HUES48 (cell line): ENCODE measurements around the gene PTPN1.

Source experiments
- H3K27ac ChIP-seq: one replicate; pipeline ENCODE4 v1.7.0; 2013; ENCODE audit warnings: low read depth, low read length, inconsistent platforms
- H3K27me3 ChIP-seq: 2 replicates; pipeline ENCODE4 v1.6.1; 2013; ENCODE audit warnings: mild to moderate bottlenecking, low read length; ENCODE audit not compliant: control insufficient read depth, insufficient read depth
- H3K36me3 ChIP-seq: 2 replicates; pipeline ENCODE4 v1.6.1; 2013; ENCODE audit warnings: low read length; ENCODE audit not compliant: control insufficient read depth, insufficient read depth
- H3K4me1 ChIP-seq: 2 replicates; pipeline ENCODE4 v1.6.1; 2013; ENCODE audit warnings: mild to moderate bottlenecking, low read length; ENCODE audit not compliant: control insufficient read depth, insufficient read depth
- H3K4me3 ChIP-seq: 2 replicates; pipeline ENCODE4 v1.5.1; 2013; ENCODE audit warnings: mild to moderate bottlenecking, low read depth, low read length
- H3K9ac ChIP-seq: 2 replicates; pipeline ENCODE4 v1.6.1; 2013; ENCODE audit warnings: mild to moderate bottlenecking, low read depth, low read length, moderate library complexity
- H3K9me3 ChIP-seq: 2 replicates; pipeline ENCODE4 v1.6.1; 2013; ENCODE audit warnings: low read length; ENCODE audit not compliant: control insufficient read depth, insufficient read depth

Gene PTPN1

DNA sequence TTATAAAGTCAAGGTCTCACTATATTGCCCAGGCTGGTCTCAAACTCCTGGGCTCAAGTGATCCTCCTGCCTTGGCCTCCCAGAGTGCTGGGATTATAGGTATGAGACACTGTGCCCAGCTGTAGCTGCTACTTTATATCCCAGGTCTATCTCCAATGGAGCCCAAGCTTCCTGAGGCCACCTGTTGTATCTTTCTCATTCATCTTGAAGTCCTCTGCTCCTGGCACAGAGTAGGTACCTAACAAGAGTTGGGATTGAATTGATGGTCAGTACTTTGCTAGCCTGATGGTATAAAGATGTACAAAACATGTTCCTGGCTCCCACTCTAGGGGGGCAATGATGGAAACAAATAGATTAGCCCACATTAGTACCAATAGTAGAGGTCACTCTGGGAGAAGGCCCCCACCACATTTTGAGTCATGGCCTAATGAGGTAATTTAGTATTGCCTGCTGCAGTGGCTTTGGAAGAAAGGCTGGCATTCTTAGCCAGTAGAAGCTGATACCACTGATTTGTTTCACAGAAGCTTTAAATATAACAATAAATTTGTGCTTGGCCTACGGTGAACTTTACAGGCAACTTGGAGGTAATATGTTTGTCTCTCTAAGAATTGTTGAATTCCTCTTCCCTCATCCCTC, 5.4 kb downstream of the PTPN1 start:
- Histone ChIP-seq H3K9me3 (no peaks in the 10 kb centered on the region), H3K9ac (no peak overlapping the region), H3K27me3 (no peaks in the 10 kb centered on the region), H3K27ac (no peak overlapping the region), H3K4me1 (peaks cover 13% of the 10 kb centered on the region; the same call in 1 of the 2 replicates), H3K4me3 (no peak overlapping the region), H3K36me3 (no peaks in the 10 kb centered on the region)

DNA sequence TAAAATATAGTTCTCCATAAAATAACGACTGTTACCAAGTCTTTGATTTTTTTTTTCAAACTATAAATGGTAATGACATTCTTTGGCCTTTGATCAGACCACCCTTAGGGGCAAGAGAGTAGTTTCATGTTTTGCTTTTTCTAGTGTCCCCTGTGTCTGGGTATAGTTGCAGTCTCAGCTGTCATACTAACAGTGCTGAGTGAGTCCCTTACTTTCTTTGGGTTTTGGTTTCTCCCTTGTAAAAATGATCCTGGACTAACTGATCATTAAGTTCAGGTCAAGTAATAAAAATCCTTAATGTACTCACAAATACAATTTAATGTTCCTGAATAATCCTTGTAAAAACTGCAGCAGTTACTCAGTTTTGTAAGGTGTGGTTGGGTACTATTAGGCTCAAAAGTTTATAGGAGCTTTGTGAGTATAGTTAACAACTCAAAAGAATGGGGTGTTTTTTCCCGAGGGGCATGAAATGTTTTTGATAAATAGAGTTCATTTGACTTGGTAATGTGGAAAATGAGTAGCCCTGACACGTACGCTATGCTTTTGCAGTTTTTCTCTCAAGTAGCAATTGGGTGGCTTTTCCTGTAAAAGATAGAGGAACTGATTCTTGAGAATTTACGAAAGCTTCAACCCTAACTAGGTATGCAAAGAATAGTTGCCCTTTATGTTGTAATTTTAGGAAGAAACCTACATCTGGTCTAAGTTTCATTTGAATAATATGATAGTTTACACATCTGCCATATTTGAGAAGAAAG, 6.2 kb downstream of the PTPN1 start:
- Histone ChIP-seq H3K9ac (no peak overlapping the region), H3K4me3 (no peak overlapping the region), H3K4me1 (peaks cover 10% of the 10 kb centered on the region; the same call in 1 of the 2 replicates), H3K27me3 (no peaks in the 10 kb centered on the region), H3K27ac (no peak overlapping the region), H3K9me3 (no peaks in the 10 kb centered on the region), H3K36me3 (no peaks in the 10 kb centered on the region)

DNA sequence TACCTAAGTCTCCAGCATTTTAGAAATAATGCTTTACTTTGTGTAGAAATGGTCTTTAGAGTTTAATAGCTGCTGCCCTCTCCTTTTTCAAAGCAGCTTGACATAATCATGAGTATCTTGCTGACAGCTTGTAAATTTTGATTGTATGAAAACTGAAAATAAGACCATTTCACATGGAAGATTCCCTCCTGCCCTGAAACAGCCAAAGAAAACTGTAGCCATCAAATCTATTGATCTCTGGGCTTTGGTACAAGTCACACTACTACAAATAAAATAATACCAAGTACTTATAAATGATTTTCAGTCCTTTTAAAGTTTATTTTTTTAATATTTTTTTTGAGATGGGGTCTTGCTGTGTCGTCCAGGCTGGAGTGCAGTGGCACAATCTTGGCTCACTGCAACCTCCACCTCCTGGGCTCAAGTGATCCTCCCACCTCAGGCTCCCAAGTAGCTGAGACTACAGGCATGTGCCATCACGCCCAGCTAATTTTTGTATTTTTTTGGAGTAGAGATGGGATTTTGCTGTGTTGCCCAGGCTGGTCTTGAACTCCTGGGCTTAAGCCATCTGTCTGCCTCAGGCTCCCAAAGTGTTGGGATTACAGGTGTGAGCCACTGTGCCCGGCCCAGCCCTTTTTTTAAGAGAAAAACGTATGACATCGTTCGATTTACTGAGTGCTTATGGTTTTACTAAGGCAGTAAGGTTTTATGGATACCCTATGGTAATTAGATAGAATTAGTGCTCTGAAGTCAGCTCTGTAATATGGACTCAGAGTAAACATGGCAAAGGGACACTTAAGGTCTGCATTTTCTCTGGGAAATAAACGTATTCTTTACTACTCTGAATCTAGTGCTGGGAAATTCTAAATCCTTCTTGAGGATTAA, 7.0 kb downstream of the PTPN1 start:
- Histone ChIP-seq H3K27me3 (no peaks in the 10 kb centered on the region), H3K9me3 (no peaks in the 10 kb centered on the region), H3K36me3 (no peaks in the 10 kb centered on the region), H3K4me3 (no peak overlapping the region), H3K4me1 (peaks cover 2% of the 10 kb centered on the region; the same call in 1 of the 2 replicates), H3K27ac (no peak overlapping the region), H3K9ac (no peak overlapping the region)

DNA sequence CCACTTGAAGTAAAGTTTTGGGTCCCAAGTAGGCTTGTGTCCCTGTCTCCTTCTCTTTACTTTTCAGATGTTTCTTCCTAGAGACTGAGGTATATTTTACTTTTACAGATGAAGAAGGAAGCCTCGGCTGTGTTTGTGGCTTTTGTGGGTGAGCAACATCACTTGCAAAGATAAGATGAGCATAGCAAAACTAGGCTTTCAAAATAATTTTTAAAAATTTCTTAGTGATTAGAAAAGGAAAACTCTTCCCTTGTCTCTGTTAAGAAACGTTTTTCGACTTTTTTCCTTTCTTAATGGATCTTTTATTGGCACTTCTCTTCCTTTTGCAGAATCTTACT, 7.6 kb downstream of the PTPN1 start:
- Histone ChIP-seq H3K36me3 (no peaks in the 10 kb centered on the region), H3K9me3 (no peaks in the 10 kb centered on the region), H3K9ac (no peak overlapping the region), H3K27me3 (no peaks in the 10 kb centered on the region), H3K27ac (no peak overlapping the region), H3K4me3 (no peak overlapping the region), H3K4me1 (no peaks in the 10 kb centered on the region)

DNA sequence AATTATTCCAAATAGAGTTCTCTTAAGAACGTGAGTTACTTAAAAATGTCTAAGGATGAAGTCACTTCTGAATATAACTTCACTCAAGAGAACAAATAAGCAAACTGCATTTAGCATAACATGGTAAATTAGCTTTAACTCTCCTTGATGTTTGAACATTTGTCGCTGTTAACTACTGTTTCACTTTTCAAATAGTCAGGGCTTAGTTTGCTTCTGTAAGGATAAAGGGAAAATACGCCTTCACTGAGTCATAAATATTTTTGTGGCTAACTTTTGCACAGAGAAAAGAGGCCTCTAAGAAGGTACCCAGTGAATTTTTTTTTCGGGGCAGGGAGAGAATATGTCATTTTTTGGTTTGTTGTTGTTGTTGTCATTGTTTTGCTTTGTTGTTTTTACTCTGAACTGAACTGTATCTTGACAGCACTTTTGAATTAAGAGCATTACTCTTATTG, 8.1 kb downstream of the PTPN1 start:
- H3K27ac ChIP-seq: no peak overlapping the region
- no peak overlapping the region for H3K4me3 ChIP-seq
- no peaks in the 10 kb centered on the region for H3K4me1 ChIP-seq
- no peaks in the 10 kb centered on the region for H3K36me3 ChIP-seq
- no peaks in the 10 kb centered on the region for H3K27me3 ChIP-seq
- no peak overlapping the region for H3K9ac ChIP-seq
- no peaks in the 10 kb centered on the region for H3K9me3 ChIP-seq

DNA sequence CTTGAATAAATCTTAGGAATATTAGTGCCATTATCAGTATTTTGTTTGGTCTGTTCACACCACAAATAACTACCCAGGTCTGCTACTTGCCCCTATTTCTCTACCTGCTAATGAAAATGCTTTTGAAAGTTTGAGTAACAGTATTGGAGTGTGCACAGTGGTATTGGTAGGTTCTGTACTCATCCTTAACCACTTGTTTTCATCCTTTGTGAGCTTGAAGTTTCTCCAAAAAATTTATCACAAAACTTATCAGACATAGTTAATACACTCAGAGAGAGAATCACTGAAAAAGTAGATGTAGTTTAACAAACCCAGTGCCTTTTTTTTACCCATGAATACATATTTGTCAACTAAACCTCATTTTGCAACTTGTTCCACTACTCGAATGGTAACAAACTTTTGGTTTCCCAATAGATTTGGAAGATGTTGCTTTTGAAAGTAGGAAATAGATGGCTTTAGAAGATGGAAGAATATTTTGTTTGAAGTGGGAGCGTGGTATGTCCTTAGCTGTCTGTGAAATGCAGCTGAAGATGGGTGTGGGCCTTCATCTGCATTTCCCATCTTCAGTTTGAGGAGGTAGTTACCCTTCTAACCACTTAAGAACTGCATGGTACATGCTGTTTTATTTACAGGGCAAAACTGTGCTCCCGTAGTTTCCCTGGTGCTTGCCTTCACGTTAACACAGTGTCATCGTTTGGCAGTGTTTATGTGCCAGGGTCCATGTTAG, 9.0 kb downstream of the PTPN1 start:
- no peaks in the 10 kb centered on the region for H3K27me3 ChIP-seq
- no peak overlapping the region for H3K9ac ChIP-seq
- H3K4me3 ChIP-seq: no peak overlapping the region
- H3K27ac ChIP-seq: no peak overlapping the region
- no peaks in the 10 kb centered on the region for H3K9me3 ChIP-seq
- no peaks in the 10 kb centered on the region for H3K4me1 ChIP-seq
- H3K36me3 ChIP-seq: no peaks in the 10 kb centered on the region

DNA sequence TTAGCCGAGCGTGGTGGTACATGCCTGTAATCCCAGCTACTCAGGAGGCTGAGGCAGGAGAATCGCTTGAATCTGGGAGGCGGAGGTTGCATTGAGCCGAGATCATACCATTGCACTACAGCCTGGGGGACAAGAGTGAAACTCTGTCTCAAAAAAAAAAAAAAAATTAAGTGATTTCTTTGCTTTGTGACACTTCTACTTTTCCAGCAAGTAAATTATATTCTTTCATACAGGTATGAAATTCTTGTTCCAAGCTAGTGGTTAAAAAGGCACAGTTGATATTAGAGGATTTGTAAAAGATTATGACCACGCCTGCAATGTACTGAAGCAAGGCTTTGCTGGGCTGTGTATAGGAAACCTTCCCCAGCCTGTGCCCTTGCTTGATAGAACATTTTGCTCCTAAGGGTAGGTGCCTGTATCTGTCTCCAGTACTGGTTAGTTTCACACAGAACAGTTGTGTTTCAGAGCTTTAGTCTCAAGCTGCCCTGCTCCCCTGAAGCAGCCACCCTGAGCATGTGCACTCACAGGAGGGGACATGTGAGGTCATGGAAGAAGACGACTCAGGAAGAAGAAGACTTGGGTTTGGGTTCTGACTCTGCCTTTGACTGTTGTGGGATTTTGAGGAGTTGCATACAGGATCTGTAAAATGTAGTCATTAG, 10.2 kb downstream of the PTPN1 start:
- H3K4me1 ChIP-seq: no peaks in the 10 kb centered on the region
- H3K9me3 ChIP-seq: no peaks in the 10 kb centered on the region
- no peak overlapping the region for H3K9ac ChIP-seq
- H3K27me3 ChIP-seq: no peaks in the 10 kb centered on the region
- no peak overlapping the region for H3K27ac ChIP-seq
- H3K4me3 ChIP-seq: no peak overlapping the region
- no peaks in the 10 kb centered on the region for H3K36me3 ChIP-seq

DNA sequence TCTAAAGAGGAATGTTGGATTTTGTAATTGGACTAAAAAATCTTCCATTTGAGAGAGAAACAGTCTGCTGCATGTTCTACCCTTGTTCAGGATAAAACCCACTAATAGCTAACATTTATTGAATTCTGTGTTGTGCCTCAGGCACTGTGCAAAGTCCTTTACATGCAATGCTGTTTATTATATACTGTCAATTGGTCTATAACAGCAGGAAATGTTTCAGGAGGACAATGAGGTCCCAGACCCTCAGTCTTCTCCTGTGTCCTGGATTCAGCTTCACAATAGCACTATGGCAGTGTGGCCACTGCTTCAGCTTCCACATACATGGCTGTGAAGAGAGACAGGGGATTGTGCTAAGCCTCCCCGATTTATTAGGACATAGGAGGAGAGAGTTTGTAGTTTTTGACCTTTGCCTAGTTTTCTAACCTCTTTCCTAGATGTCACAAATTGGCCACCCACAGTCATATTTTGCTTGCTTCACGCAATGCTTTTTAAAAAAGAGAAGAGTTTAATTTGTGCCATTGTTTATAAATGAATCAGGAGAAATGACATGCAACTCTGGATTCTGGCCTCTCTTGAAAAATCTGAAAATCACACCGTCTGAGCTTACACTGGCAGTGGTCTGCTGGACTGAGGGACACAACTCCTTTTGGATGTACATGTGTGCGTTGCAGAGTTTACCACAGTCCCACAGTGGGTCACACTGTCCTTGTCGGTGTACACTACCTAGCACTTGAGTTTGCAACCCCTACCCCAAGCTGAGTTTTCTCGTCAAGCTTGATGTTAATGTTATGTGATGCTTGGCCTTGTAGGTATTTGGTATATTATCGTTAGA, 11.3 kb downstream of the PTPN1 start:
- H3K4me3 ChIP-seq: no peak overlapping the region
- no peaks in the 10 kb centered on the region for H3K27me3 ChIP-seq
- H3K36me3 ChIP-seq: no peaks in the 10 kb centered on the region
- no peak overlapping the region for H3K9ac ChIP-seq
- H3K27ac ChIP-seq: no peak overlapping the region
- no peaks in the 10 kb centered on the region for H3K9me3 ChIP-seq
- H3K4me1 ChIP-seq: peaks cover 2% of the 10 kb centered on the region; the same call in 1 of the 2 replicates

DNA sequence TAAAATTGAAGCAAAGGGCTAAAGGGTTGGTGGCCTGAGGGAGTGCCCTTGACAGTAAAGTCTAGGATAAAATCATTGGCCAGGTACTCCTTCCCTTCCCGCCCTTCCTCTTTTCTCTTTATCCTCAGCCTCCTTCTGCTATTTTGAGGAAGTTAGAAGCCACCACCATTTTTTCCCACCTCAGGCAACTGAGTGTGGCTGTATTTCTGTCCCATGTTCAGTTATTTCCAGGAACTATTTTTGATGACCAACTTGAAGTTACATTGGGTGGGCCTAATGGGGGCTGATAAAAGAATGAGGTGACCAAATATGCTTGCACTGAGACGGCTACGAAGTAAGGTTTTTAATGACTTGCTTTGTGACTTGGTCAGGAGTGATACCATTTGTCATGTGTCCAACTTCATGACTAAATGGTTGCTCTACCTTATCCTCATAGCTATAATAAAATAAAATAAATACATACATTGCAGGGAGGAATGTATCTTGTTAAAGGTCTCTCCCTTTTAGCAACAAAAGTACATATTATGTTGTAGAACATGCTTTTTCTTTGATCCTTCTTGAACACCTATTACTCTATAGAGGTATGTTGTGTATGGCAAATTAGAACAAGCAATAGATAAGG, 12.0 kb downstream of the PTPN1 start:
- no peaks in the 10 kb centered on the region for H3K27me3 ChIP-seq
- no peak overlapping the region for H3K4me3 ChIP-seq
- H3K9me3 ChIP-seq: no peaks in the 10 kb centered on the region
- no peaks in the 10 kb centered on the region for H3K36me3 ChIP-seq
- H3K4me1 ChIP-seq: peaks cover 7% of the 10 kb centered on the region; the same call in 1 of the 2 replicates
- no peak overlapping the region for H3K9ac ChIP-seq
- no peak overlapping the region for H3K27ac ChIP-seq
